Liver (tissue), 9 donors: ENCODE data around the gene PFKL. TPM values are rescaled to one million over a fixed set of nuclear protein-coding genes. Genes with fewer than 3 reads are reported as not detected.

ENCODE experiments used
- DNase-seq: peaks from one replicate; pipeline ENCODE4 v3.0.0-alpha.2; 2017; ENCODE audit warnings: low spot score
- H3K27ac ChIP-seq, 2 donors: one replicate each; pipeline ENCODE4 v1.7.0; 2013; ENCODE audit warnings: inconsistent platforms in 2 of 2, low read length in 2 of 2, control low read depth in 1 of 2, low read depth in 1 of 2, mild to moderate bottlenecking in 1 of 2
- H3K27me3 ChIP-seq, 4 donors: one replicate each; pipeline versions ENCODE4 v1.6.1 to v1.7.0; 2013; ENCODE audit warnings: low read length in 3 of 4, inconsistent platforms in 1 of 4, mild to moderate bottlenecking in 1 of 4, moderate library complexity in 1 of 4; ENCODE audit not compliant: control insufficient read depth in 4 of 4, insufficient read depth in 4 of 4
- H3K36me3 ChIP-seq, 4 donors: one replicate each; pipeline versions ENCODE4 v1.6.1 to v1.7.0; 2013; ENCODE audit warnings: low read length in 3 of 4, mild to moderate bottlenecking in 3 of 4, low read depth in 1 of 4, moderate library complexity in 1 of 4; ENCODE audit not compliant: control insufficient read depth in 4 of 4, insufficient read depth in 3 of 4
- H3K4me1 ChIP-seq, 4 donors: one replicate each; pipeline versions ENCODE4 v1.6.1 to v1.7.0; 2013; ENCODE audit warnings: low read length in 3 of 4, mild to moderate bottlenecking in 3 of 4, moderate library complexity in 1 of 4; ENCODE audit not compliant: control insufficient read depth in 4 of 4, insufficient read depth in 4 of 4
- H3K4me3 ChIP-seq, 3 donors: one replicate each; pipeline versions ENCODE4 v1.6.1 to v1.7.0; 2013; ENCODE audit warnings: low read length in 3 of 3, control low read depth in 1 of 3, low read depth in 1 of 3, mild to moderate bottlenecking in 1 of 3
- H3K9ac ChIP-seq, 2 donors: one replicate each; pipeline ENCODE4 v1.7.0; 2013; ENCODE audit warnings: low read length in 2 of 2, mild to moderate bottlenecking in 2 of 2, moderate library complexity in 2 of 2, control low read depth in 1 of 2, low read depth in 1 of 2
- H3K9me3 ChIP-seq, 4 donors: one replicate each; pipeline versions ENCODE4 v1.6.1 to v1.7.0; 2013; ENCODE audit warnings: low read length in 3 of 4; ENCODE audit not compliant: control insufficient read depth in 4 of 4
- EGR1 ChIP-seq, 2 donors: IDR thresholded peaks; 2 replicates each; pipeline ENCODE4 v1.6.1; 2016 to 2018; ENCODE audit warnings: antibody characterized with exemption in 2 of 2, low read depth in 2 of 2
- FOXA1 ChIP-seq: IDR thresholded peaks from 2 replicates; pipeline ENCODE4 v1.6.1; 2016; ENCODE audit warnings: antibody characterized with exemption
- FOXA2 ChIP-seq: IDR thresholded peaks from 2 replicates; pipeline ENCODE4 v1.6.1; 2016; ENCODE audit warnings: antibody characterized with exemption
- GABPA ChIP-seq, 2 donors: IDR thresholded peaks in 1 of 2; conservative IDR thresholded peaks in 1 of 2; 2 replicates each; pipeline ENCODE4 v1.6.1; 2016; ENCODE audit warnings: antibody characterized with exemption in 2 of 2, mild to moderate bottlenecking in 1 of 2, moderate library complexity in 1 of 2
- HNF4A ChIP-seq, 2 donors: conservative IDR thresholded peaks; 2 replicates each; pipeline ENCODE4 v1.6.1; 2016; ENCODE audit warnings: antibody characterized with exemption in 2 of 2, mild to moderate bottlenecking in 2 of 2
- HNF4G ChIP-seq: IDR thresholded peaks from 2 replicates; pipeline ENCODE4 v1.6.1; 2016; ENCODE audit warnings: antibody characterized with exemption
- NR2F2 ChIP-seq: IDR thresholded peaks from 2 replicates; pipeline ENCODE4 v1.6.1; 2016; ENCODE audit warnings: antibody characterized with exemption
- RAD21 ChIP-seq, 2 donors: IDR thresholded peaks; 2 replicates each; pipeline ENCODE4 v1.6.1; 2016; ENCODE audit warnings: antibody characterized with exemption in 2 of 2, mild to moderate bottlenecking in 2 of 2
- RXRA ChIP-seq, 2 donors: IDR thresholded peaks; 2 replicates each; pipeline ENCODE4 v1.6.1; 2017 to 2018; ENCODE audit warnings: antibody characterized with exemption in 2 of 2, mild to moderate bottlenecking in 1 of 2
- SP1 ChIP-seq: IDR thresholded peaks from 2 replicates; pipeline ENCODE4 v1.6.1; 2018; ENCODE audit warnings: antibody characterized with exemption, mild to moderate bottlenecking
- TAF1 ChIP-seq: conservative IDR thresholded peaks from 2 replicates; pipeline ENCODE4 v1.6.1; 2016; ENCODE audit warnings: antibody characterized with exemption, mild to moderate bottlenecking
- YY1 ChIP-seq: IDR thresholded peaks from 2 replicates; pipeline ENCODE4 v1.6.1; 2016; ENCODE audit warnings: antibody characterized with exemption, mild to moderate bottlenecking
- WGBS: extraction: QIAGEN DNeasy Blood & Tissue Kit; methylation state at CpG from one replicate; pipeline ENCODE4 v1.1.7; 2013; 5-methylcytosine and 5-hydroxymethylcytosine counted together
- polyA plus RNA-seq, 2 donors: library from polyadenylated mRNA; stranded (reverse) in 1 of 2; unstranded in 1 of 2; fragments of 200-250 nt in 1 of 2; fragments of >200 nt in 1 of 2; fragmentation: Nextera tagmentation in 1 of 2; extraction: Ambion mirVana in 1 of 2; gene quantifications; one replicate each; pipeline versions ENCODE4 v1.2.1 to v1.2.3, GENCODE V29; 2013 to 2015
- total RNA-seq, 2 donors: library from RNA; depleted of rRNA; stranded (reverse); fragments of >200 nt; gene quantifications; one replicate each; pipeline ENCODE4 v1.2.3, GENCODE V29; 2014
- TF ChIP-seq, protein P1 (sequence below): IDR thresholded peaks from 2 replicates; pipeline ENCODE4 v1.6.1; 2016; ENCODE audit warnings: antibody characterized with exemption, mild to moderate bottlenecking
- TF ChIP-seq, protein P2 (sequence below): fragments of 150-350 bp; IDR thresholded peaks from 2 replicates; pipeline ENCODE4 v1.5.1; 2017; ENCODE audit warnings: improper control_type of control experiment, low read depth, low read length; ENCODE audit not compliant: missing input control
- TF ChIP-seq, protein P3 (sequence below): IDR thresholded peaks from 2 replicates; pipeline ENCODE4 v1.6.1; 2016; ENCODE audit warnings: antibody characterized with exemption
- TF ChIP-seq, protein P4 (sequence below): IDR thresholded peaks from 2 replicates; pipeline ENCODE4 v1.6.1; 2016; ENCODE audit warnings: antibody characterized with exemption
- TF ChIP-seq, protein P5 (sequence below): IDR thresholded peaks from 2 replicates; pipeline ENCODE4 v1.6.1; 2016; ENCODE audit warnings: antibody characterized with exemption
- donor health status: healthy.
- donor health status: healthy.
- donor health status: healthy.
- donor health status: healthy.
- donor health status: healthy.

The PFKL gene
- total and polyA plus RNA-seq, 4 donors: 48.1 to 98.4 (median 81.0) TPM

DNA sequence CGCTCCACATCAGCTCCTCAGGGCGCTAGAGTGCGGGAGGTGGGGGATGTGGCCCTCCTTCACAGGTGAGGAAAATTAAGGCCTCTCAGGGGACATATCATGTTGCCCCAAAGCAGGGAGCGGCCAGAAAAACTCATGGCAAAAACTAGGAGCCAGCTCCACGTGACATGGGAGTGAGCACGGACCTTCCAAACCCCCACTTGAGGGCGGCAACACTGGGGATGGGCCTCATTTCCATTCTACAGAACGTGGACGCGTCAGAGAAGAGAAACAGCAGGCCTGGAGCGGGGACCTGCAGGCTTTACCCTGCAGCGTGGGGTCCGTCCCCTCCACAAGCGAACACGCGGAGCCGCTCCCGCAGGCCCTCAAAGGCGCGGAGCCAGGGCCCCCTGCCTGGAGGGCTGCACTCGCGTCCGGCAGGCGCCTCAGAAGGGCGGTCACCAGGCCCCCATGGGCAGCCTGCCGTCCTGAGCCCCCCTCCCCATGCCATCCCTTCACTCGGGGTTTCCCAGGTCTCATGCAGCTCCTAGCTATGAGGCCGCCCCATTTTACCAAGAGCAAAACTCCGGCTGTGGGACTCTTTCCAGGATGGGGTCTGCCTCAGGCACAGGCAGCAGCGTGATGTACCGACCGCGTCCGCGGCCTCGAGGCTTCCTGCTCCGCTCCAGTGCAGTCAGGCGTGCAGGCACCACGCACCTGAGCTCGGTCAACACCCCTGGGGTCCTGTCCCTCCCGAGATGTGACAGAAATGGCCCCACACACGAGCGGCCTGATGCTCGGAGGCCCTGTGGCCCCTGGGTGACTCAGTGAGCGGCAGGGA, 33.9 kb downstream of the PFKL start (continued):
- TF ChIP-seq, protein P1, sequence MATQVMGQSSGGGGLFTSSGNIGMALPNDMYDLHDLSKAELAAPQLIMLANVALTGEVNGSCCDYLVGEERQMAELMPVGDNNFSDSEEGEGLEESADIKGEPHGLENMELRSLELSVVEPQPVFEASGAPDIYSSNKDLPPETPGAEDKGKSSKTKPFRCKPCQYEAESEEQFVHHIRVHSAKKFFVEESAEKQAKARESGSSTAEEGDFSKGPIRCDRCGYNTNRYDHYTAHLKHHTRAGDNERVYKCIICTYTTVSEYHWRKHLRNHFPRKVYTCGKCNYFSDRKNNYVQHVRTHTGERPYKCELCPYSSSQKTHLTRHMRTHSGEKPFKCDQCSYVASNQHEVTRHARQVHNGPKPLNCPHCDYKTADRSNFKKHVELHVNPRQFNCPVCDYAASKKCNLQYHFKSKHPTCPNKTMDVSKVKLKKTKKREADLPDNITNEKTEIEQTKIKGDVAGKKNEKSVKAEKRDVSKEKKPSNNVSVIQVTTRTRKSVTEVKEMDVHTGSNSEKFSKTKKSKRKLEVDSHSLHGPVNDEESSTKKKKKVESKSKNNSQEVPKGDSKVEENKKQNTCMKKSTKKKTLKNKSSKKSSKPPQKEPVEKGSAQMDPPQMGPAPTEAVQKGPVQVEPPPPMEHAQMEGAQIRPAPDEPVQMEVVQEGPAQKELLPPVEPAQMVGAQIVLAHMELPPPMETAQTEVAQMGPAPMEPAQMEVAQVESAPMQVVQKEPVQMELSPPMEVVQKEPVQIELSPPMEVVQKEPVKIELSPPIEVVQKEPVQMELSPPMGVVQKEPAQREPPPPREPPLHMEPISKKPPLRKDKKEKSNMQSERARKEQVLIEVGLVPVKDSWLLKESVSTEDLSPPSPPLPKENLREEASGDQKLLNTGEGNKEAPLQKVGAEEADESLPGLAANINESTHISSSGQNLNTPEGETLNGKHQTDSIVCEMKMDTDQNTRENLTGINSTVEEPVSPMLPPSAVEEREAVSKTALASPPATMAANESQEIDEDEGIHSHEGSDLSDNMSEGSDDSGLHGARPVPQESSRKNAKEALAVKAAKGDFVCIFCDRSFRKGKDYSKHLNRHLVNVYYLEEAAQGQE: no peak
- no peak for TF ChIP-seq YY1
- TF ChIP-seq HNF4G: no peak
- TF ChIP-seq, protein P2, sequence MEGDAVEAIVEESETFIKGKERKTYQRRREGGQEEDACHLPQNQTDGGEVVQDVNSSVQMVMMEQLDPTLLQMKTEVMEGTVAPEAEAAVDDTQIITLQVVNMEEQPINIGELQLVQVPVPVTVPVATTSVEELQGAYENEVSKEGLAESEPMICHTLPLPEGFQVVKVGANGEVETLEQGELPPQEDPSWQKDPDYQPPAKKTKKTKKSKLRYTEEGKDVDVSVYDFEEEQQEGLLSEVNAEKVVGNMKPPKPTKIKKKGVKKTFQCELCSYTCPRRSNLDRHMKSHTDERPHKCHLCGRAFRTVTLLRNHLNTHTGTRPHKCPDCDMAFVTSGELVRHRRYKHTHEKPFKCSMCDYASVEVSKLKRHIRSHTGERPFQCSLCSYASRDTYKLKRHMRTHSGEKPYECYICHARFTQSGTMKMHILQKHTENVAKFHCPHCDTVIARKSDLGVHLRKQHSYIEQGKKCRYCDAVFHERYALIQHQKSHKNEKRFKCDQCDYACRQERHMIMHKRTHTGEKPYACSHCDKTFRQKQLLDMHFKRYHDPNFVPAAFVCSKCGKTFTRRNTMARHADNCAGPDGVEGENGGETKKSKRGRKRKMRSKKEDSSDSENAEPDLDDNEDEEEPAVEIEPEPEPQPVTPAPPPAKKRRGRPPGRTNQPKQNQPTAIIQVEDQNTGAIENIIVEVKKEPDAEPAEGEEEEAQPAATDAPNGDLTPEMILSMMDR: no peak
- no peak for TF ChIP-seq FOXA1
- no peak for TF ChIP-seq FOXA2
- TF ChIP-seq GABPA (IDR thresholded peaks at IDR 0.05 in 1 of 2, conservative IDR thresholded peaks at IDR 0.05 in 1 of 2): no peak

DNA sequence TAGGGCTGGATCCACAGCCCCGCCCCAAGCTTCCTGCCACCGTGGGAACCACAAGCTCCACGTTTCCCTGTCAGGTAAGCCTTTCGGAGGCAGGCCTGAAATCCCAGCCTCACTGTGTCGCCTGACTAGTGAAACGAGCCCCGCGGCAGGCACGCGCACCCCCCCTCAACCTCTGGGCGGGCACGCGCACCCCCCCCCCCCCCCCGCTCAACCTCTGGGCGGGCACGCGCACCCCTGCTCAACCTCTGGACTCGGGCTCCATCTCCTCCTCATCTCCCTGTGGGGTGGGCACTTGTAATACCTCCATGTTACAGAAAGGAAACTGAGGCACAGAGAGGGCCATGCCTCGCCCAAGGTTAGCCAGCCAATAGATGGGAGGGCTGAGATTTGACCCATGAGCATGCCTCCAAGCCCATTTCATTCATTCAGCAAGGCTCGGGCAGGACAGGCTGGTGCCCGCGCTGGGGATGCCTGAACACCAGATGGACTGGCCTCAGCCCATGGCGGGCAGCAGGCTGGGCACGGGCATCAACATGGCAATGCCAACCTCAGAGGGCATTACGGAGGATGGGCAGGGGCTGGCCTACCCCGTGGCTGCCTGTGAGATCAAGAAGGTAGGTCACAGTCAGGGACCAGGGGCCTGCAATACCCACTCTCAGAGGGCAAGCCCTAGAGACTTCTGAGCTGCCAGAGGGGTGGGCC, 34.6 kb downstream of the PFKL start:
- 93% methylated on average over 26 of the region's 26 CpGs for WGBS
- no peak for DNase-seq
- TF ChIP-seq HNF4G (no peak), EGR1 (IDR thresholded peaks at IDR 0.05; ENCODE audit: low read depth in 2 of 2) (no peak), RAD21 (IDR thresholded peaks at IDR 0.05) (no peak), FOXA2 (no peak), YY1 (no peak), HNF4A (conservative IDR thresholded peaks at IDR 0.05) (no peak), TAF1 (no peak), SP1 (no peak), GABPA (IDR thresholded peaks at IDR 0.05 in 1 of 2, conservative IDR thresholded peaks at IDR 0.05 in 1 of 2) (no peak), NR2F2 (no peak), RXRA (IDR thresholded peaks at IDR 0.05) (no peak)
- TF ChIP-seq, protein P3, sequence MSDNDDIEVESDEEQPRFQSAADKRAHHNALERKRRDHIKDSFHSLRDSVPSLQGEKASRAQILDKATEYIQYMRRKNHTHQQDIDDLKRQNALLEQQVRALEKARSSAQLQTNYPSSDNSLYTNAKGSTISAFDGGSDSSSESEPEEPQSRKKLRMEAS: no peak
- TF ChIP-seq, protein P1: no peak
- TF ChIP-seq, protein P4, sequence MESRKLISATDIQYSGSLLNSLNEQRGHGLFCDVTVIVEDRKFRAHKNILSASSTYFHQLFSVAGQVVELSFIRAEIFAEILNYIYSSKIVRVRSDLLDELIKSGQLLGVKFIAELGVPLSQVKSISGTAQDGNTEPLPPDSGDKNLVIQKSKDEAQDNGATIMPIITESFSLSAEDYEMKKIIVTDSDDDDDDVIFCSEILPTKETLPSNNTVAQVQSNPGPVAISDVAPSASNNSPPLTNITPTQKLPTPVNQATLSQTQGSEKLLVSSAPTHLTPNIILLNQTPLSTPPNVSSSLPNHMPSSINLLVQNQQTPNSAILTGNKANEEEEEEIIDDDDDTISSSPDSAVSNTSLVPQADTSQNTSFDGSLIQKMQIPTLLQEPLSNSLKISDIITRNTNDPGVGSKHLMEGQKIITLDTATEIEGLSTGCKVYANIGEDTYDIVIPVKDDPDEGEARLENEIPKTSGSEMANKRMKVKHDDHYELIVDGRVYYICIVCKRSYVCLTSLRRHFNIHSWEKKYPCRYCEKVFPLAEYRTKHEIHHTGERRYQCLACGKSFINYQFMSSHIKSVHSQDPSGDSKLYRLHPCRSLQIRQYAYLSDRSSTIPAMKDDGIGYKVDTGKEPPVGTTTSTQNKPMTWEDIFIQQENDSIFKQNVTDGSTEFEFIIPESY: no peak
- TF ChIP-seq, protein P5, sequence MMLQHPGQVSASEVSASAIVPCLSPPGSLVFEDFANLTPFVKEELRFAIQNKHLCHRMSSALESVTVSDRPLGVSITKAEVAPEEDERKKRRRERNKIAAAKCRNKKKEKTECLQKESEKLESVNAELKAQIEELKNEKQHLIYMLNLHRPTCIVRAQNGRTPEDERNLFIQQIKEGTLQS: no peak
- no peak overlapping the region for H3K27ac ChIP-seq
- H3K4me3 ChIP-seq: no peak overlapping the region
- no peaks in the 10 kb centered on the region for H3K9me3 ChIP-seq
- no peak overlapping the region for H3K9ac ChIP-seq
- peaks cover 0 to 9% (median 8%) of the 10 kb centered on the region in 4 donors for H3K4me1 ChIP-seq
- H3K27me3 ChIP-seq: no peaks in the 10 kb centered on the region
- H3K36me3 ChIP-seq: peaks cover 0 to 21% (median 7%) of the 10 kb centered on the region in 4 donors
